GM12878 (cell line): ENCODE results near the gene PCSK2. TPM values are rescaled to one million over a fixed set of nuclear protein-coding genes. Genes with fewer than 3 reads are reported as not detected.

ENCODE experiments used
- ATAC-seq: fragments of 200-7000 bp; cut with Tn5 transposase; 3 replicates; pipeline ENCODE4 v1.9.1; 2020; ENCODE audit warnings: mild to moderate bottlenecking, moderate library complexity
- BruUV-seq: library from RNA; stranded (reverse); fragments of 400-500 nt; replicated peaks from 2 replicates; lab custom pipeline; 2021; lab: Mats Ljungman, UMichigan
- CTCF ChIA-PET: fragments of 300-600 bp; sonication (Branson Sonifier 250); formaldehyde crosslinking; extraction: SDS; loops from one replicate; lab custom pipeline; 2021; ENCODE audit warnings: inconsistent platforms; lab: Yijun Ruan, JAX
- POLR2A ChIA-PET: fragments of 350-600 bp; formaldehyde crosslinking; extraction: SDS; loops from one replicate; lab custom pipeline; 2021; ENCODE audit warnings: inconsistent platforms; lab: Charles Lee
- RAD21 ChIA-PET: fragments of 300-600 bp; sonication (Branson Sonifier 250); formaldehyde crosslinking; loops from one replicate; lab custom pipeline; 2023; ENCODE audit warnings: antibody characterized with exemption; ENCODE audit not compliant: unreplicated experiment; lab: Charles Lee
- SMC1A ChIA-PET: fragments of 300-600 bp; sonication (Branson Sonifier 250); formaldehyde crosslinking; loops from one replicate; lab custom pipeline; 2023; ENCODE audit not compliant: unreplicated experiment, uncharacterized antibody; lab: Charles Lee
- DNase-seq: peaks from one replicate; pipeline ENCODE4 v3.0.0-alpha.2; 2011; ENCODE audit warnings: low read depth, low spot score
- FAIRE-seq: peaks from 3 replicates; lab custom pipeline; 2011; peaks lifted over from hg19 to GRCh38; lab: Jason Lieb, UNC
- H2AFZ ChIP-seq: 2 replicates; pipeline ENCODE4 v1.6.0; 2011; ENCODE audit warnings: low read depth, low read length, control low read depth; ENCODE audit not compliant: control insufficient read depth
- H3K27ac ChIP-seq: 2 replicates; pipeline ENCODE4 v1.5.1; 2011; ENCODE audit warnings: control low read depth; ENCODE audit not compliant: control insufficient read depth, insufficient read depth
- H3K27me3 ChIP-seq, 2 experiments: replicated peaks in 1 of 2; 2 replicates each; pipeline versions ENCODE4 v1.6.0 to v1.6.1; 2011; ENCODE audit warnings: low read length in 1 of 2; ENCODE audit not compliant: control insufficient read depth in 2 of 2, insufficient read depth in 2 of 2
- H3K36me3 ChIP-seq, 2 experiments: 2 replicates each; pipeline ENCODE4 v1.5.1; 2011; ENCODE audit warnings: low read length in 1 of 2; ENCODE audit not compliant: control insufficient read depth in 2 of 2, insufficient read depth in 2 of 2
- H3K4me1 ChIP-seq: 2 replicates; pipeline ENCODE4 v1.6.1; 2011; ENCODE audit warnings: mild to moderate bottlenecking, low read length, moderate library complexity, mixed read lengths; ENCODE audit not compliant: control insufficient read depth, insufficient read depth
- H3K4me2 ChIP-seq: 2 replicates; pipeline ENCODE4 v1.6.0; 2011; ENCODE audit warnings: control low read depth; ENCODE audit not compliant: control insufficient read depth, insufficient read depth
- H3K4me3 ChIP-seq: fragments of 200-600 bp; sonication (generic); 2 replicates; pipeline ENCODE4 v1.5.1; 2016
- H3K79me2 ChIP-seq: 2 replicates; pipeline ENCODE4 v1.6.0; 2011; ENCODE audit warnings: low read length; ENCODE audit not compliant: control insufficient read depth, insufficient read depth
- H3K9ac ChIP-seq: 2 replicates; pipeline ENCODE4 v1.8.0; 2011; ENCODE audit warnings: low read length, control low read depth, mixed read lengths; ENCODE audit not compliant: control insufficient read depth, insufficient read depth
- H3K9me3 ChIP-seq: replicated peaks from 3 replicates; pipeline ENCODE4 v1.5.1; 2011; ENCODE audit warnings: mild to moderate bottlenecking, low read length; ENCODE audit not compliant: control insufficient read depth, insufficient read depth
- H4K20me1 ChIP-seq: 2 replicates; pipeline ENCODE4 v1.6.0; 2011; ENCODE audit not compliant: control insufficient read depth, insufficient read depth
- ETV6 ChIP-seq, 2 experiments: fragments of 450-650 bp in 1 of 2; IDR thresholded peaks in 1 of 2; conservative IDR thresholded peaks in 1 of 2; 2 replicates each; pipeline ENCODE4 v1.6.1; 2014; ENCODE audit warnings: antibody characterized with exemption in 1 of 2, borderline replicate concordance in 1 of 2, low read depth in 1 of 2, mild to moderate bottlenecking in 1 of 2, moderate library complexity in 1 of 2
- IKZF2 ChIP-seq, 2 experiments: fragments of 450-650 bp; IDR thresholded peaks; 2 replicates each; pipeline ENCODE4 v1.6.1; 2017; ENCODE audit warnings: mild to moderate bottlenecking in 2 of 2, moderate library complexity in 2 of 2
- KLF5 ChIP-seq: fragments of 450-650 bp; IDR thresholded peaks from 2 replicates; pipeline ENCODE4 v1.6.1; 2014; ENCODE audit warnings: mild to moderate bottlenecking; ENCODE audit not compliant: partially characterized antibody
- MTA2 ChIP-seq: fragments of 450-650 bp; IDR thresholded peaks from 2 replicates; pipeline ENCODE4 v1.6.1; 2016; ENCODE audit warnings: low read depth, mild to moderate bottlenecking, moderate library complexity
- MXI1 ChIP-seq: fragments of 150-350 bp; IDR thresholded peaks from 2 replicates; pipeline ENCODE4 v1.6.1; 2011; ENCODE audit warnings: low read depth, mild to moderate bottlenecking, inconsistent platforms, low read length, improper control_type of control experiment
- NBN ChIP-seq: fragments of 450-650 bp; IDR thresholded peaks from 2 replicates; pipeline ENCODE4 v1.6.1; 2016
- NR2C1 ChIP-seq: fragments of 450-650 bp; IDR thresholded peaks from 2 replicates; pipeline ENCODE4 v1.6.1; 2017; ENCODE audit warnings: antibody characterized with exemption, mild to moderate bottlenecking, moderate library complexity
- POLR2A ChIP-seq: IDR thresholded peaks from 2 replicates; pipeline ENCODE4 v1.6.1; 2011; ENCODE audit warnings: low read depth, mild to moderate bottlenecking, low read length
- SIX5 ChIP-seq: IDR thresholded peaks from 2 replicates; pipeline ENCODE4 v1.6.1; 2011; ENCODE audit warnings: mild to moderate bottlenecking, low read depth, low read length, moderate library complexity; ENCODE audit not compliant: severe bottlenecking
- SMAD5 ChIP-seq: IDR thresholded peaks from 2 replicates; pipeline ENCODE4 v1.6.1; 2016; ENCODE audit warnings: antibody characterized with exemption, low read depth
- SRF ChIP-seq, 2 experiments: IDR thresholded peaks; 2 replicates each; pipeline ENCODE4 v1.6.1; 2011; ENCODE audit warnings: low read depth in 2 of 2, low read length in 2 of 2, mild to moderate bottlenecking in 1 of 2, moderate library complexity in 1 of 2
- TCF12 ChIP-seq: IDR thresholded peaks from 2 replicates; pipeline ENCODE4 v1.6.1; 2011; ENCODE audit warnings: low read depth, mild to moderate bottlenecking, low read length
- ZNF217 ChIP-seq: fragments of 450-650 bp; IDR thresholded peaks from 2 replicates; pipeline ENCODE4 v1.6.1; 2017; ENCODE audit warnings: antibody characterized with exemption, mild to moderate bottlenecking
- ZNF24 ChIP-seq: fragments of 450-650 bp; IDR thresholded peaks from 2 replicates; pipeline ENCODE4 v1.6.1; 2017; ENCODE audit warnings: antibody characterized with exemption, mild to moderate bottlenecking
- WGBS: methylation state at CpG from one replicate; pipeline ENCODE4 v1.1.6; 2016; ENCODE audit warnings: low lambda C conversion rate; ENCODE audit not compliant: insufficient replicate concordance, insufficient coverage; ENCODE audit errors: missing lambda C conversion rate; 5-methylcytosine and 5-hydroxymethylcytosine counted together
- in situ Hi-C: fragments of 300-500 bp; cut with MboI; formaldehyde crosslinking; loops from 9 replicates; pipeline ENCODE4 v1.14.3; 2018; ENCODE audit warnings: mixed read lengths
- intact Hi-C: fragments of 100-400 bp; cut with micrococcal nuclease; formaldehyde crosslinking; loops from one replicate; pipeline ENCODE4 v1.14.2; 2022; ENCODE audit not compliant: unreplicated experiment
- polyA plus RNA-seq, 11 experiments: library from polyadenylated mRNA; depleted of rRNA in 4 of 11; unstranded in 6 of 11; stranded (reverse) in 5 of 11; fragments of >200 nt; fragmentation: Nextera tagmentation in 4 of 11; fragmentation: Illumina TruSeq in 1 of 11; extraction: Ambion mirVana in 4 of 11; extraction: Trizol in 1 of 11; gene quantifications; 1 replicate in 1 of 11; 2 replicates in 10 of 11; pipeline versions ENCODE4 v1.2.1 to v1.2.3, GENCODE V29; 2011 to 2016; ENCODE audit warnings: inconsistent platforms in 2 of 11, missing spikeins in 2 of 11, low read depth in 1 of 11
- total RNA-seq, 4 experiments: library from RNA; depleted of rRNA in 3 of 4; stranded (reverse); fragments of >200 nt in 3 of 4; fragmentation: Illumina TruSeq in 1 of 4; extraction: Trizol in 1 of 4; gene quantifications; 2 replicates each; pipeline versions ENCODE4 v1.2.1 to v1.2.3, GENCODE V29; 2013 to 2021
- TF ChIP-seq, protein P1 (sequence below): IDR thresholded peaks from 2 replicates; pipeline ENCODE4 v1.6.1; 2011; ENCODE audit warnings: borderline replicate concordance, low read depth, mild to moderate bottlenecking, moderate library complexity, low read length; ENCODE audit not compliant: insufficient read depth, poor library complexity, severe bottlenecking
- TF ChIP-seq, protein P2 (sequence below): fragments of 450-650 bp; IDR thresholded peaks from 2 replicates; pipeline ENCODE4 v1.6.1; 2017; ENCODE audit warnings: borderline replicate concordance
- TF ChIP-seq, protein P3 (sequence below): IDR thresholded peaks from 2 replicates; pipeline ENCODE4 v1.6.1; 2011; ENCODE audit warnings: low read depth, mild to moderate bottlenecking, low read length, moderate library complexity, borderline replicate concordance; ENCODE audit errors: extremely low read depth

The PCSK2 gene
- total and polyA plus RNA-seq, 10 of the 15 experiments (the other 5 are each of a cell fraction or from before 2014, with no cell fraction given), result not detected

DNA sequence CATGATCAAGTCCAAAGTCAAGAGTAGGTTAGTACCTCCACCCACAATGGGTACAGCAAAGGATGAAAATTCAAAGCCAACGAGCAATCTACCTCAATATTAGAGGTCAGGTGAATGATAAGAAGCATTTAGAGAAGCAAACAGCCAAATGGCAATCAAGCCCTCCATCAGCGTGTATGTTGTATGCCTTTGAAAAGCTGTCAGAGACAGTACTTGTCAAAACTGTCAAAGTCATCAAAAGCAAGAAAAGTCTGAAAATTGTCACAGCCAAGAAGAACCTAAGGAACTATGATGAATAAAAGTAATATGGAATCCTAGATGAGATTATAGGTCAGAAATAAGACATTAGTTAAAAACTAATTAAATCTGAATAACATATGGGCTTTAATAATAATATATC, 99.3 kb downstream of the PCSK2 start (continued):
- TF ChIP-seq, protein P1, sequence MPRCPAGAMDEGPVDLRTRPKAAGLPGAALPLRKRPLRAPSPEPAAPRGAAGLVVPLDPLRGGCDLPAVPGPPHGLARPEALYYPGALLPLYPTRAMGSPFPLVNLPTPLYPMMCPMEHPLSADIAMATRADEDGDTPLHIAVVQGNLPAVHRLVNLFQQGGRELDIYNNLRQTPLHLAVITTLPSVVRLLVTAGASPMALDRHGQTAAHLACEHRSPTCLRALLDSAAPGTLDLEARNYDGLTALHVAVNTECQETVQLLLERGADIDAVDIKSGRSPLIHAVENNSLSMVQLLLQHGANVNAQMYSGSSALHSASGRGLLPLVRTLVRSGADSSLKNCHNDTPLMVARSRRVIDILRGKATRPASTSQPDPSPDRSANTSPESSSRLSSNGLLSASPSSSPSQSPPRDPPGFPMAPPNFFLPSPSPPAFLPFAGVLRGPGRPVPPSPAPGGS, result no peak
- TF ChIP-seq IKZF2 (IDR thresholded peaks at IDR 0.05) (no peak), SMAD5 (no peak), POLR2A (no peak)
- TF ChIP-seq, all 136 proteins: peak for 0

DNA sequence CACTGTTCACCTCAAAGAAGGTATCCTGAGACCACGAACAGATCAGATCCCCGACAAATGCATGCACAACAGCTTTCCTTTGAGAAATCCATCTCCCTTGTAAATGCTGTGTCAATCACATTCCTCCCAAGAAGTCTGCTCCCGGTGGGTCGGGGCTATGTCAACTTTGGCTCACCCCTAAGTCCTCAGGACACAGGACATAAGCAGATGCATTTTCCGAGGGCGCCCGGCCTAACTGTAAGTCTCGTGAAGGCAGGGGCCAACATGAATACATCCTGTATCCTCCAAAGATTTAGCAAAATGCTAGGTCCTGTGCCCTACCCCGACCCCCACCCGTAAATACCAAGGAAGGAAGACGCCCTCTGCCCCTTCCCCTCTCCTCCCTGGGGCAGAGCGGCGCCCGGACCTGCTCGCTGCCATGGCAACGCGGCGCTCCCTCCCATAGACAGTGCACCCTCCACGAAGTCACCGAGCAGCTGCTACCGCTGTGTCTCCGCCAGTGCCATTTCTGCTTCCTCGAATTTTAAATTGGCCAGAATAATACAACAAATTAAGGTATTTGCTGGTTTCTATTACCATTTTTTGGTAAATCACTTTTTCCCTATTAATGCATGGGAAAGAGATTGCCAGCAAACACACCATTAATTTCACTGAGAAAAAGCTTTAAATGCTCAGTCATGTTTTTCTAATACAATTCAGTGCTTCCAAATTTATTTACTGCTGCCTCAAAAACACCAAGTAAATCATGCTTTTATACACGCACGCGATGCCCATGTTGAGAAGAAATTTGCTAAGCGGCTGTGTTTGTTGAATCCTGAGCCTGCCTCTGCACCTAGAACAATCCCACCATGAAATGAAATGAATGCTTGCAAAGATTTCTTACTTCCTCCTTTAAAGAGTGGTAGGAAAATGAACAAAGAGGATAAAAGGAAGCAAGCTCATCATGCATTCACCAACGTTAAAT, 100.6 kb downstream of the PCSK2 start:
- 32% methylated on average over 26 of the region's 28 CpGs for WGBS
- Histone ChIP-seq H3K9ac (no peak overlapping the region), H3K4me3 (no peak overlapping the region), H3K79me2 (no peaks in the 10 kb centered on the region), H2AFZ (no peak overlapping the region), H3K27me3 (no peaks in the 10 kb centered on the region), H3K9me3 (no peaks in the 10 kb centered on the region), H3K36me3 (no peaks in the 10 kb centered on the region), H3K4me2 (no peak overlapping the region), H4K20me1 (no peaks in the 10 kb centered on the region), H3K4me1 (no peaks in the 10 kb centered on the region), H3K27ac (no peak overlapping the region)
- POLR2A ChIA-PET, result no interaction called here
- no TSS peak for BruUV-seq
- FAIRE-seq (no peak), DNase-seq (no peak), ATAC-seq (no peak)
- CTCF ChIA-PET, result interaction anchor here (1.2 kb wide), 1 partner anchor 105 kb away, joined by 3 read pairs; no protein-coding TSS in a partner anchor
- in situ Hi-C loops, result no loop called here
- RAD21 ChIA-PET, result no interaction called here
- intact Hi-C loops, result no loop called here
- SMC1A ChIA-PET, result no interaction called here
- no peak for TF ChIP-seq TCF12
- TF ChIP-seq ETV6 (conservative IDR thresholded peaks at IDR 0.05 in 1 of 2, IDR thresholded peaks at IDR 0.05 in 1 of 2; ENCODE audit: borderline replicate concordance in 1 of 2, low read depth in 1 of 2), result no peak
- TF ChIP-seq MXI1, result no peak
- TF ChIP-seq NR2C1, result no peak
- TF ChIP-seq NBN, result no peak
- TF ChIP-seq, protein P2, sequence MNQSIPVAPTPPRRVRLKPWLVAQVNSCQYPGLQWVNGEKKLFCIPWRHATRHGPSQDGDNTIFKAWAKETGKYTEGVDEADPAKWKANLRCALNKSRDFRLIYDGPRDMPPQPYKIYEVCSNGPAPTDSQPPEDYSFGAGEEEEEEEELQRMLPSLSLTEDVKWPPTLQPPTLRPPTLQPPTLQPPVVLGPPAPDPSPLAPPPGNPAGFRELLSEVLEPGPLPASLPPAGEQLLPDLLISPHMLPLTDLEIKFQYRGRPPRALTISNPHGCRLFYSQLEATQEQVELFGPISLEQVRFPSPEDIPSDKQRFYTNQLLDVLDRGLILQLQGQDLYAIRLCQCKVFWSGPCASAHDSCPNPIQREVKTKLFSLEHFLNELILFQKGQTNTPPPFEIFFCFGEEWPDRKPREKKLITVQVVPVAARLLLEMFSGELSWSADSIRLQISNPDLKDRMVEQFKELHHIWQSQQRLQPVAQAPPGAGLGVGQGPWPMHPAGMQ, result no peak
- no peak for TF ChIP-seq ZNF24
- TF ChIP-seq MTA2, result no peak
- TF ChIP-seq, protein P1, result no peak
- no peak for TF ChIP-seq ZNF217
- no peak for TF ChIP-seq SRF (IDR thresholded peaks at IDR 0.05; ENCODE audit: low read depth in 2 of 2, low read length in 2 of 2)
- no peak for TF ChIP-seq SIX5
- TF ChIP-seq, protein P3, sequence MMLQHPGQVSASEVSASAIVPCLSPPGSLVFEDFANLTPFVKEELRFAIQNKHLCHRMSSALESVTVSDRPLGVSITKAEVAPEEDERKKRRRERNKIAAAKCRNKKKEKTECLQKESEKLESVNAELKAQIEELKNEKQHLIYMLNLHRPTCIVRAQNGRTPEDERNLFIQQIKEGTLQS, result no peak
- no peak for TF ChIP-seq KLF5
